ENCODE results near the gene TMPRSS9. TPM values are rescaled to one million over a fixed set of nuclear protein-coding genes. Genes with fewer than 3 reads are reported as not detected.
A peak's percentile ranks its signal among the peaks of the same experiment; 100 is the strongest.

TMPRSS9 gene
- total RNA-seq, 1 experiment from 2014 or later: not detected

DNA sequence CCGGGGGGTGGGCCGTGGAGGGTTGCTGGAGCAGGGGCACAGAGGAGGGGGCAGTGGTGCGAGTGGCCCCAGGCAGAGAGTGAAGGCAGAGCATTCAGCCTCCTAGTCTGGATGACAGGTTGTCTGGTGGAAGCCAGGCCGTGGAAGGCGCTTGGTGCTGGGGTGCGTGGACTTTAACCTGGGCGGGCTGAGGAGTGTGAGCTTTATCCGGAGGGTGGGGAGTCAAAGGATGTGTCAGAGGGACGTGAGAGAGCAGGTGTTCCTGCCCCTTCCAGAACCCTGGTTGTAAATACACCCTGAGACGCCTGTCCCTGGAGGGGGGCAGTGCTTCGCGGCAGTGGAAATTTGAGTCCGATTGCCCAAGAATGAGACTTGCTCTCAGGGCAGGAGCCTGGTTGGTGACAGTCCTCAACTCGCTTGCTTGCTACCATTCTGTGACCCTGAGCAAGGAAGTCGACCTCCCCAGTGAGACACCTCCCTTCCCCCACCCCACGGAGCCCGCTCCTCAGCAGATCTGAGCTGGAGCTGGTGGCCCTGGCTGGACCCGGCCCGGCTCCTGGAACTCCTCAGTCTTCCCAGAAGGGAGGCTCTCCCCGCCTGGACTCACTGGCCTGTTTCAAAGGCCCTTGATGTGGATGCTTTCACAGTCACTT is 29.3 kb upstream of the TMPRSS9 start:
- Histone ChIP-seq H4K20me1 (ENCODE audit: insufficient read depth, low read depth, low read length) (peaks cover 12% of the 10 kb centered on the region; the same call in 1 of the 2 replicates), H3K79me2 (ENCODE audit: low read length) (peaks cover 88% of the 10 kb centered on the region), H3K27me3 (ENCODE audit: low read length) (no peaks in the 10 kb centered on the region), H2AFZ (ENCODE audit: low read length) (no peak overlapping the region), H3K4me1 (ENCODE audit: low read length) (peaks cover 47% of the 10 kb centered on the region), H3K36me3 (ENCODE audit: insufficient read depth, low read length) (0 out of 2 replicates have a peak, but pooled peaks cover 7% of the 10 kb centered on the region), H3K9me2 (replicated peaks; ENCODE audit: insufficient read depth, low read length) (no peaks in the 10 kb centered on the region), H3K9me3 (ENCODE audit: low read length) (peaks cover 5% of the 10 kb centered on the region; the same call in 1 of the 2 replicates), H3K4me3 (ENCODE audit: low read length) (no peak overlapping the region; the same call in 1 of the 2 replicates), H3K27ac (ENCODE audit: low read length) (peak overlapping the region; percentile 77; the same call in 1 of the 2 replicates), H3K4me2 (ENCODE audit: low read depth, low read length, poor library complexity, severe bottlenecking) (peak overlapping the region; percentile 84), H3K9ac (ENCODE audit: low read length) (peak overlapping the region; percentile 13; the same call in 1 of the 2 replicates)
- DNase-seq: no peak

DNA sequence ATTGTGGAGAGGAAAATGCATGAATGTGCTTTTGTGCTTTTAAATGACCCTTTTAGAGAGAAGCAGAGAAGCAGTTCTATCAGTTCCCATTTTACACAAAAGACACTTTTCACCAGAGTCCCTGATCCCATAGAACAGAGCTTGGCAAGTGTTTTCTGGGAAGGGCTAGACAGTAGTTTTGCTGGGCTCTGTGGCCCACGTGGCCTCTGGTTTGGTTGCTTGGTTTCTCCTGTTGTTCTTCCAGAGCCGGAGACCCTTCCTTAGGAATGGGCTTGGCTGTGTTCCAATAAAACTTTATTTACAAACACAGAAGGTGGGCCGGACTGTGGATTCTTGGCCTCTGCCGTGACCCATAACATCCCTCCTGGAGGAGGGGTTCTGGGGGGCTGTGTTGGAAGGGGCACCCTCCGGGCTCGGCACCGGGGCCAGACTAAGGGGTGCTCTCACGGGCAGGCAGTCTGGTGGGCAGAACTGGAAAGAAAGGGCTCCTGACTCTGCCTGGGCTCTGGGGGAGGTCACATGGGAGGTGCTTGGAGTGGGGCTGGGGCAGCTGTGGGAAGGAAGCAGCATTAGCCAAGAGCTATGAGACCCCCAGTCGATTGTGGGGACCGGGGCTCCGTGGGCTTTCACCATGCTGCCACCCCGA is 28.3 kb upstream of the TMPRSS9 start:
- H3K9ac ChIP-seq (ENCODE audit: low read length): peak overlapping the region; percentile 74
- H2AFZ ChIP-seq (ENCODE audit: low read length): no peak overlapping the region
- H3K4me1 ChIP-seq (ENCODE audit: low read length): peaks cover 46% of the 10 kb centered on the region
- H3K79me2 ChIP-seq (ENCODE audit: low read length): peaks cover 89% of the 10 kb centered on the region
- H3K9me3 ChIP-seq (ENCODE audit: low read length): peaks cover 5% of the 10 kb centered on the region; the same call in 1 of the 2 replicates
- peak overlapping the region; percentile 84 for H3K4me2 ChIP-seq (ENCODE audit: low read depth, low read length, poor library complexity, severe bottlenecking)
- no peaks in the 10 kb centered on the region for H3K9me2 ChIP-seq (replicated peaks; ENCODE audit: insufficient read depth, low read length)
- peaks cover 8% of the 10 kb centered on the region; the same call in 1 of the 2 replicates for H4K20me1 ChIP-seq (ENCODE audit: insufficient read depth, low read depth, low read length)
- H3K4me3 ChIP-seq (ENCODE audit: low read length): peak overlapping the region; percentile 61
- no peak for DNase-seq
- 0 out of 2 replicates have a peak, but pooled peaks cover 7% of the 10 kb centered on the region for H3K36me3 ChIP-seq (ENCODE audit: insufficient read depth, low read length)
- H3K27ac ChIP-seq (ENCODE audit: low read length): peak overlapping the region; percentile 77
- H3K27me3 ChIP-seq (ENCODE audit: low read length): no peaks in the 10 kb centered on the region

DNA sequence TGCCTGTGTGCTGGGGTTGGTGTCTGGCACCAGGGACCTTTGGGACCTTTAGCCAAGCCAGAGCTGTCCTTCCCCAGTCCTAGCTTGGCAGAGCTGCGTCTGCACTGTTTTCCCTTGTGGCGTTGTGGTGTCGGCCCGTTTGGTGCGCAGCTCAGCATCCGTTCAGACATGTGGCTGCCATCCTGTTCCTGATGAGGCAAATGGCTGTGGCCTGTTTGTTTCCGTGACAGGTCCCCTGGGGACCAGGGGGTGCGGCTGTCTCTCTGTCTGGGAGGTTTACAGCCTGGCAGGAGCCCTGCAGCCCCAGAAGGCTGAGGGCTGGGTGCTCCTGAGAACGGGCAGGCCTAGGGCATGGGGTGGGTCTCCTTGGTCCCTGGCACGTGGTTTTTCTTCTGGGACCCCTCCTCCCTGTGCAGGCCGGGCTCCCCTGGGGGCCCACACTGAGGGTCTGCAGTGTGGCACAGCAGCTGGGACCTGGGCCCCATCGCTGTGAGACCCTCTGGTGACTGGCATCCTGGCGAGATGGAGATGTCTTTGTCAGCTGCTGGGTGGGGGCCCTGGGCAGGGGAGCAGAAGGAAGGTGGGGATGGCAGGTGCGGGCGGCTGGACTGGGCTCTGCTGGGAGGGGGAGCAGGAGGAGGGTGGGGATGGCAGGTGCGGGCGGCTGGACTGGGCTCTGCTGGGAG is 27.6 kb upstream of the TMPRSS9 start:
- peaks cover 38% of the 10 kb centered on the region for H3K4me1 ChIP-seq (ENCODE audit: low read length)

GRCh38 chr19:2333027-2333806 is 26.8 kb upstream of the TMPRSS9 start:
- H3K9me2 ChIP-seq (replicated peaks; ENCODE audit: insufficient read depth, low read length): no peaks in the 10 kb centered on the region
- peaks cover 36% of the 10 kb centered on the region for H3K4me1 ChIP-seq (ENCODE audit: low read length)
- H3K27me3 ChIP-seq (ENCODE audit: low read length): no peaks in the 10 kb centered on the region
- peak overlapping the region; percentile 77 for H3K27ac ChIP-seq (ENCODE audit: low read length)
- H2AFZ ChIP-seq (ENCODE audit: low read length): no peak overlapping the region
- H3K36me3 ChIP-seq (ENCODE audit: insufficient read depth, low read length): 0 out of 2 replicates have a peak, but pooled peaks cover 7% of the 10 kb centered on the region
- DNase-seq: no peak
- H3K4me2 ChIP-seq (ENCODE audit: low read depth, low read length, poor library complexity, severe bottlenecking): no peak overlapping the region
- H4K20me1 ChIP-seq (ENCODE audit: insufficient read depth, low read depth, low read length): no peaks in the 10 kb centered on the region; the same call in 1 of the 2 replicates
- H3K4me3 ChIP-seq (ENCODE audit: low read length): no peak overlapping the region
- peaks cover 74% of the 10 kb centered on the region for H3K79me2 ChIP-seq (ENCODE audit: low read length)
- no peak overlapping the region for H3K9ac ChIP-seq (ENCODE audit: low read length)
- peaks cover 5% of the 10 kb centered on the region; the same call in 1 of the 2 replicates for H3K9me3 ChIP-seq (ENCODE audit: low read length)

More for the DNA sequence above, 27.6 kb upstream of the TMPRSS9 start:
- Histone ChIP-seq H3K79me2 (ENCODE audit: low read length) (peaks cover 82% of the 10 kb centered on the region), H4K20me1 (ENCODE audit: insufficient read depth, low read depth, low read length) (peaks cover under 1% of the 10 kb centered on the region; the same call in 1 of the 2 replicates), H3K36me3 (ENCODE audit: insufficient read depth, low read length) (0 out of 2 replicates have a peak, but pooled peaks cover 7% of the 10 kb centered on the region), H3K9me2 (replicated peaks; ENCODE audit: insufficient read depth, low read length) (no peaks in the 10 kb centered on the region), H3K27me3 (ENCODE audit: low read length) (no peaks in the 10 kb centered on the region), H3K9me3 (ENCODE audit: low read length) (peaks cover 5% of the 10 kb centered on the region; the same call in 1 of the 2 replicates), H2AFZ (ENCODE audit: low read length) (no peak overlapping the region), H3K9ac (ENCODE audit: low read length) (peak overlapping the region; percentile 74), H3K4me3 (ENCODE audit: low read length) (peak overlapping the region; percentile 61), H3K4me2 (ENCODE audit: low read depth, low read length, poor library complexity, severe bottlenecking) (peak overlapping the region; percentile 84), H3K27ac (ENCODE audit: low read length) (peak overlapping the region; percentile 77)
- DNase-seq: peak; percentile 91

GRCh38 chr19:2333807-2334211 is 26.3 kb upstream of the TMPRSS9 start:
- Histone ChIP-seq H3K4me1 (ENCODE audit: low read length) (peaks cover 36% of the 10 kb centered on the region), H3K9me3 (ENCODE audit: low read length) (peaks cover 5% of the 10 kb centered on the region; the same call in 1 of the 2 replicates), H3K9me2 (replicated peaks; ENCODE audit: insufficient read depth, low read length) (no peaks in the 10 kb centered on the region), H3K9ac (ENCODE audit: low read length) (no peak overlapping the region), H4K20me1 (ENCODE audit: insufficient read depth, low read depth, low read length) (no peaks in the 10 kb centered on the region; the same call in 1 of the 2 replicates), H2AFZ (ENCODE audit: low read length) (no peak overlapping the region), H3K36me3 (ENCODE audit: insufficient read depth, low read length) (0 out of 2 replicates have a peak, but pooled peaks cover 7% of the 10 kb centered on the region), H3K4me2 (ENCODE audit: low read depth, low read length, poor library complexity, severe bottlenecking) (no peak overlapping the region), H3K27me3 (ENCODE audit: low read length) (no peaks in the 10 kb centered on the region), H3K4me3 (ENCODE audit: low read length) (no peak overlapping the region), H3K79me2 (ENCODE audit: low read length) (peaks cover 70% of the 10 kb centered on the region), H3K27ac (ENCODE audit: low read length) (no peak overlapping the region)
- no peak for DNase-seq

GRCh38 chr19:2334426-2334825 is 25.6 kb upstream of the TMPRSS9 start:
- no peak overlapping the region for H3K9ac ChIP-seq (ENCODE audit: low read length)
- H3K4me1 ChIP-seq (ENCODE audit: low read length): peaks cover 33% of the 10 kb centered on the region
- H3K27ac ChIP-seq (ENCODE audit: low read length): no peak overlapping the region
- no peaks in the 10 kb centered on the region; the same call in 1 of the 2 replicates for H4K20me1 ChIP-seq (ENCODE audit: insufficient read depth, low read depth, low read length)
- H3K4me2 ChIP-seq (ENCODE audit: low read depth, low read length, poor library complexity, severe bottlenecking): no peak overlapping the region
- no peak overlapping the region for H3K4me3 ChIP-seq (ENCODE audit: low read length)
- H3K9me2 ChIP-seq (replicated peaks; ENCODE audit: insufficient read depth, low read length): no peaks in the 10 kb centered on the region
- H3K27me3 ChIP-seq (ENCODE audit: low read length): no peaks in the 10 kb centered on the region
- H2AFZ ChIP-seq (ENCODE audit: low read length): no peak overlapping the region
- peaks cover 64% of the 10 kb centered on the region for H3K79me2 ChIP-seq (ENCODE audit: low read length)
- peaks cover 5% of the 10 kb centered on the region; the same call in 1 of the 2 replicates for H3K9me3 ChIP-seq (ENCODE audit: low read length)
- DNase-seq: no peak
- 0 out of 2 replicates have a peak, but pooled peaks cover 7% of the 10 kb centered on the region for H3K36me3 ChIP-seq (ENCODE audit: insufficient read depth, low read length)

DNA sequence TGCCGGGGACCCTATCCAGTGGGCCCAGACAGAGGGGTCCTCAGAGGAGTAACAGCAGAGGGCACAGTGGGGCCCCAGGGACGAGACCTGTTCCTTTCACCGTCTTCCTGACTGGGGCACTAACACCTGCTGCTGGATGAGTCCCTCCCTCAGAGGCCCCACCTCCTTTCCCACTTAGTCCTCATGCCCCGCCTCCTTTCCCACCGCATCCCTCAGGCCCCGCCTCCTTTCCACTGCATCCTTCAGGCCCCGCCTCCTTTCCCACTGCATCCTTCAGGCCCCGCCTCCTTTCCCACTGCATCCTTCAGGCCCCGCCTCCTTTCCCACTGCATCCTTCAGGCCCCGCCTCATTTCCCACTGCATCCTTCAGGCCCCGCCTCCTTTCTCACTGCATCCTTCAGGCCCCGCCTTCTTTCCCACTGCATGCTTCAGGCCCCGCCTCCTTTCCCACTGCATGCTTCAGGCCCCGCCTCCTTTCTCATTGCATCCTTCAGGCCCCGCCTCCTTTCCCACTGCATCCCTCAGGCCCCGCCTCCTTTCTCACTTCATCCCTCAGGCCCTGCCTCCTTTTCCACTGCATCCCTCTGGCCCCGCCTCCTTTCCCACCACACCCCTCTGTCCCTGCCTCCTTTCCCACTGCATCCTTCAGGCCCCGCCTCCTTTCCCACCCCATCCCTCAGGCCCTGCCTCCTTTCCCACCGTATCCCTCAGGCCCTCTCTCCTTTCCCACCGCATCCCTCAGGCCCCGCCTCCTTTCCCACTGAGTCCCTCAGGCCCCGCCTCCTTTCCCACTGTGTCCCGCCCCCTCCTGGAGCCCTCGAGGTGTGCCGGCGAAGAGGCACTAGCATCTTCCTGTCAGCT is 24.8 kb upstream of the TMPRSS9 start:
- H3K4me3 ChIP-seq (ENCODE audit: low read length): no peak overlapping the region
- no peak overlapping the region for H3K9ac ChIP-seq (ENCODE audit: low read length)
- 0 out of 2 replicates have a peak, but pooled peaks cover 7% of the 10 kb centered on the region for H3K36me3 ChIP-seq (ENCODE audit: insufficient read depth, low read length)
- peaks cover 5% of the 10 kb centered on the region; the same call in 1 of the 2 replicates for H3K9me3 ChIP-seq (ENCODE audit: low read length)
- H3K4me1 ChIP-seq (ENCODE audit: low read length): peaks cover 26% of the 10 kb centered on the region
- H3K27me3 ChIP-seq (ENCODE audit: low read length): no peaks in the 10 kb centered on the region
- DNase-seq: no peak
- H4K20me1 ChIP-seq (ENCODE audit: insufficient read depth, low read depth, low read length): no peaks in the 10 kb centered on the region; the same call in 1 of the 2 replicates
- no peaks in the 10 kb centered on the region for H3K9me2 ChIP-seq (replicated peaks; ENCODE audit: insufficient read depth, low read length)
- no peak overlapping the region for H3K27ac ChIP-seq (ENCODE audit: low read length)
- H3K79me2 ChIP-seq (ENCODE audit: low read length): peaks cover 58% of the 10 kb centered on the region
- H3K4me2 ChIP-seq (ENCODE audit: low read depth, low read length, poor library complexity, severe bottlenecking): no peak overlapping the region
- H2AFZ ChIP-seq (ENCODE audit: low read length): no peak overlapping the region

Data from Karpas-422 (cell line).